OCI-LY7 (cell line): ENCODE results near the gene TSPAN9. TPM values are rescaled to one million over a fixed set of nuclear protein-coding genes. Genes with fewer than 3 reads are reported as not detected.

Source experiments
- BruUV-seq: library from RNA; stranded (reverse); fragments of 400-500 nt; replicated peaks from 2 replicates; lab custom pipeline; 2021; lab: Mats Ljungman, UMichigan
- CTCF ChIA-PET: fragments of 300-600 bp; sonication (Branson Sonifier 250); formaldehyde crosslinking; loops from one replicate; lab custom pipeline; 2022; ENCODE audit warnings: antibody characterized with exemption; ENCODE audit not compliant: unreplicated experiment; lab: Charles Lee
- POLR2A ChIA-PET: fragments of 300-600 bp; sonication (Branson Sonifier 250); formaldehyde crosslinking; loops from one replicate; lab custom pipeline; 2022; ENCODE audit warnings: antibody characterized with exemption; lab: Charles Lee
- DNase-seq: peaks from one replicate; pipeline ENCODE4 v3.0.0-alpha.2; 2015; ENCODE audit warnings: low spot score
- H2AFZ ChIP-seq: fragments of 200-600 bp; sonication (generic), shearing (Covaris generic); 2 replicates; pipeline ENCODE4 v1.6.1; 2014; ENCODE audit warnings: mild to moderate bottlenecking, antibody characterized with exemption, low read length, moderate library complexity
- H3K27ac ChIP-seq: fragments of 200-600 bp; sonication (generic); 2 replicates; pipeline ENCODE4 v1.5.1; 2014; ENCODE audit warnings: mixed run types, low read depth, mild to moderate bottlenecking, moderate library complexity, low read length, inconsistent platforms; ENCODE audit not compliant: poor library complexity, severe bottlenecking
- H3K36me3 ChIP-seq: fragments of 200-600 bp; sonication (generic); 2 replicates; pipeline ENCODE4 v1.6.1; 2014; ENCODE audit warnings: mild to moderate bottlenecking, antibody characterized with exemption, low read length, moderate library complexity, mixed read lengths; ENCODE audit not compliant: insufficient read depth
- H3K4me1 ChIP-seq: fragments of 200-600 bp; sonication (generic); 2 replicates; pipeline ENCODE4 v1.5.1; 2014; ENCODE audit warnings: mild to moderate bottlenecking, low read length; ENCODE audit not compliant: insufficient read depth, poor library complexity, severe bottlenecking
- H3K4me2 ChIP-seq: fragments of 200-600 bp; sonication (generic); 2 replicates; pipeline ENCODE4 v1.6.1; 2014; ENCODE audit warnings: mild to moderate bottlenecking, low read length
- H3K4me3 ChIP-seq: fragments of 200-600 bp; sonication (generic); 2 replicates; pipeline ENCODE4 v1.5.1; 2014; ENCODE audit warnings: mild to moderate bottlenecking, low read depth, low read length; ENCODE audit not compliant: poor library complexity, severe bottlenecking
- H3K79me2 ChIP-seq: fragments of 200-600 bp; sonication (generic); 2 replicates; pipeline ENCODE4 v1.6.1; 2016; ENCODE audit warnings: low read depth, mild to moderate bottlenecking, low read length, moderate library complexity, mixed read lengths; ENCODE audit not compliant: insufficient read depth
- H3K9me2 ChIP-seq: fragments of 200-600 bp; sonication (generic); 2 replicates; pipeline ENCODE4 v1.6.1; 2016; ENCODE audit warnings: mild to moderate bottlenecking, low read length, mixed read lengths; ENCODE audit not compliant: insufficient read depth
- H3K9me3 ChIP-seq: fragments of 200-600 bp; sonication (generic); 2 replicates; pipeline ENCODE4 v1.6.1; 2014; ENCODE audit warnings: mild to moderate bottlenecking, mixed run types, low read length, mixed read lengths
- H4K20me1 ChIP-seq: fragments of 200-600 bp; sonication (generic); 2 replicates; pipeline ENCODE4 v1.6.1; 2014; ENCODE audit warnings: mild to moderate bottlenecking, antibody characterized with exemption, low read length, moderate library complexity, mixed read lengths; ENCODE audit not compliant: insufficient read depth
- CTCF ChIP-seq: fragments of 200-600 bp; sonication (generic); conservative IDR thresholded peaks from 2 replicates; pipeline ENCODE4 v1.5.1; 2014; ENCODE audit warnings: mild to moderate bottlenecking, antibody characterized with exemption, low read length, moderate library complexity, mixed read lengths
- EZH2phosphoT487 ChIP-seq: fragments of 200-600 bp; sonication (generic); IDR thresholded peaks from 2 replicates; pipeline ENCODE4 v1.6.1; 2018; ENCODE audit warnings: low read depth, borderline replicate concordance, mild to moderate bottlenecking, mixed run types, antibody characterized with exemption, low read length, moderate library complexity, mixed read lengths
- intact Hi-C: fragments of 100-400 bp; cut with micrococcal nuclease; formaldehyde crosslinking; loops from one replicate; pipeline ENCODE4 v1.10.0; 2022; ENCODE audit not compliant: unreplicated experiment
- total RNA-seq, 2 experiments: library from RNA; depleted of rRNA in 1 of 2; stranded (reverse); fragments of >200 nt in 1 of 2; shearing (Covaris generic) in 1 of 2; gene quantifications; 2 replicates each; pipeline ENCODE4 v1.2.3, GENCODE V29; 2014 to 2022

TSPAN9 gene
- total RNA-seq, 2 experiments from 2014 or later = 0.50 to 0.74 TPM

DNA sequence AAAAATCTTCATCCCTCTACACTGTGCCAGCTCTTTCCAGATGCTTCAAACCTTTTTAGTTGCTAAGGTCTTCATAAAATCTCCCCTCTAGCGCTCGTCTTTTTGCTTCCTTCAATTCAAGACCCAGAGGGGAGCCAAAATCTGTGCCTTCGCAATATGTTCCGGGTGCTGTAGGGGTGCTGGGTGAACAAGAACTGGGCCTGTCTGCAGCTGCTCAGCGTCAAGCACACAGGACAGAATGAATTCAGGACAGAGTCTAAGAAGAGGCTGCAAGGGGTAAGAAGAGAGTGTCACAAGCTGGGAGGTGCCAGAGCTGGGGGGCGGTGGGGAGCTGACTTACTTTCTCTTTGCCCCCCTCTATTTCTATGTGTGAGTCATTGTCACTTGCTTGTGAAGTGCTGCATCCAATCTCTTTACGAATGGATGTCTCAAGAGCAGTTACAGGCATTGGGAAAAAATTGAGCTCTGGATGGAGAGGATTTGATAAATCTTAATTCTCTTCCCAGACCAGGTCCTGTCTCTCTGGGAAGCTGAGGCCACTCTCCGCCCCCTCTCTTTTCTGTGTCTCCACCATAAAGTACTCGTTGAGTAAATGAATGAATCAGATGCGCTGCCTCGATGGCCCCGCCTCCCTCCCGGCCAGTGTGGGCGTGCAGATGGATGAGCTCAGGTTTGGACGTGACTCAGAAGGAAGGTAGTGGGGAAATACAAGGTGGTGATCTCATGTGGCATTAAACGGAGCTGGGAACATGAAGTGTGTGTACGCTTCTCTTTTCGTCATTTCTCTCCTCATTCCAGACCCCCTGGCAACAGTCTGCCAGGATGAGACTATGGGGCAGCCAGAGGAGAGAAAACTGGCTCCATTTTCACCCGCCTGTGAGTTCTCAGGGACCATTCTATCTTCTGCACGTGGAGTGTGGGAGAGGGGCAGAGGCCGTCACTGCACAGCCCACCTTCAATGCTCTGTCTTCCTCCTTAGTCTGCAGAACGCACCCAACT, 91.3 kb downstream of the TSPAN9 start:
- BruUV-seq = no TSS peak

GRCh38 chr12:3170423-3171194, 93.4 kb downstream of the TSPAN9 start:
- no TSS peak for BruUV-seq
- Histone ChIP-seq H3K79me2 (no peaks in the 10 kb centered on the region), H3K4me3 (no peak overlapping the region), H3K9me3 (no peaks in the 10 kb centered on the region), H3K4me2 (no peak overlapping the region), H3K9me2 (no peaks in the 10 kb centered on the region), H4K20me1 (no peaks in the 10 kb centered on the region), H3K36me3 (no peaks in the 10 kb centered on the region), H3K4me1 (no peaks in the 10 kb centered on the region), H3K27ac (no peak overlapping the region), H2AFZ (no peak overlapping the region)
- no peak for DNase-seq
- CTCF ChIA-PET = no interaction called here
- TF ChIP-seq EZH2phosphoT487 (no peak), CTCF (no peak)
- intact Hi-C loops = no loop called here
- POLR2A ChIA-PET = no interaction called here

More for the DNA sequence above, 91.3 kb downstream of the TSPAN9 start:
- POLR2A ChIA-PET = no interaction called here
- no peaks in the 10 kb centered on the region for H3K9me2 ChIP-seq
- H2AFZ ChIP-seq = no peak overlapping the region
- H3K4me3 ChIP-seq = no peak overlapping the region
- DNase-seq = no peak
- no peak overlapping the region for H3K4me2 ChIP-seq
- no peak overlapping the region for H3K27ac ChIP-seq
- intact Hi-C loops = no loop called here
- H4K20me1 ChIP-seq = no peaks in the 10 kb centered on the region
- H3K79me2 ChIP-seq = no peaks in the 10 kb centered on the region
- CTCF ChIA-PET = interaction anchor here (0.7 kb wide), 1 partner anchor 953 kb away, joined by 3 read pairs; no protein-coding TSS in a partner anchor
- TF ChIP-seq EZH2phosphoT487 (no peak), CTCF (no peak)
- no peaks in the 10 kb centered on the region for H3K9me3 ChIP-seq
- H3K36me3 ChIP-seq = no peaks in the 10 kb centered on the region
- no peaks in the 10 kb centered on the region for H3K4me1 ChIP-seq
